ENCODE data around the gene PXDN.
A peak's percentile ranks its signal among the peaks of the same experiment; 100 is the strongest.

PXDN gene

GRCh38 chr2:1690056-1690775 lies 54.1 kb downstream of the PXDN start:
- peak overlapping the region; percentile 85 for H3K27ac Mint-ChIP-seq
- H3K9me3 Mint-ChIP-seq, result no peaks in the 10 kb centered on the region
- TF ChIP-seq, protein P1, sequence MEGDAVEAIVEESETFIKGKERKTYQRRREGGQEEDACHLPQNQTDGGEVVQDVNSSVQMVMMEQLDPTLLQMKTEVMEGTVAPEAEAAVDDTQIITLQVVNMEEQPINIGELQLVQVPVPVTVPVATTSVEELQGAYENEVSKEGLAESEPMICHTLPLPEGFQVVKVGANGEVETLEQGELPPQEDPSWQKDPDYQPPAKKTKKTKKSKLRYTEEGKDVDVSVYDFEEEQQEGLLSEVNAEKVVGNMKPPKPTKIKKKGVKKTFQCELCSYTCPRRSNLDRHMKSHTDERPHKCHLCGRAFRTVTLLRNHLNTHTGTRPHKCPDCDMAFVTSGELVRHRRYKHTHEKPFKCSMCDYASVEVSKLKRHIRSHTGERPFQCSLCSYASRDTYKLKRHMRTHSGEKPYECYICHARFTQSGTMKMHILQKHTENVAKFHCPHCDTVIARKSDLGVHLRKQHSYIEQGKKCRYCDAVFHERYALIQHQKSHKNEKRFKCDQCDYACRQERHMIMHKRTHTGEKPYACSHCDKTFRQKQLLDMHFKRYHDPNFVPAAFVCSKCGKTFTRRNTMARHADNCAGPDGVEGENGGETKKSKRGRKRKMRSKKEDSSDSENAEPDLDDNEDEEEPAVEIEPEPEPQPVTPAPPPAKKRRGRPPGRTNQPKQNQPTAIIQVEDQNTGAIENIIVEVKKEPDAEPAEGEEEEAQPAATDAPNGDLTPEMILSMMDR (IDR thresholded peaks at IDR 0.05), result no peak
- no peak overlapping the region for H3K4me3 Mint-ChIP-seq
- no peaks in the 10 kb centered on the region for H3K27me3 Mint-ChIP-seq (ENCODE audit: low read depth, poor library complexity)
- peaks cover 52% of the 10 kb centered on the region for H3K36me3 Mint-ChIP-seq (ENCODE audit: low read depth)
- H3K4me1 Mint-ChIP-seq, result peaks cover 63% of the 10 kb centered on the region
- no peak for DNase-seq

DNA sequence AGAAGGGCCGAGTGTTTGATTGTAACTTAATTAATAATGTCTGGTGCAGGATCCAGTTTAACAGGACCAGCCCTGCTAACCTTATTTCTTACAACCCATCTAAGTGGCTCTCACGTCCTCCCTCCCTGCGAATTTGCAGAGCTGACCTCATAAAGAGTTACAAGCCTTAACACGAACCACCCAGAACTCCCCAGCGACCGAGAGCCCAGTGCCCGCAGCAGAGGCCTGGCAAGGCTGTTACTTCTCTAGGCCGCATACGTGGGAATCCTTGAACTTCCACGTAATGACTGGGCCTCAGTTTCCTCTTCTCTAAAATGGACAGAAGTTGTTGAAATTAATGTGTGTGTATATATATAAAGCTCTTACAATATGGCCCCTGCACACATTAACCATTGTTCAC lies 55.5 kb downstream of the PXDN start:
- TF ChIP-seq, protein P1 (IDR thresholded peaks at IDR 0.05), result no peak
- H3K4me3 Mint-ChIP-seq, result no peak overlapping the region
- DNase-seq, result no peak
- no peaks in the 10 kb centered on the region for H3K27me3 Mint-ChIP-seq (ENCODE audit: low read depth, poor library complexity)
- H3K27ac Mint-ChIP-seq, result peak overlapping the region; percentile 68
- no peaks in the 10 kb centered on the region for H3K9me3 Mint-ChIP-seq
- peaks cover 51% of the 10 kb centered on the region for H3K4me1 Mint-ChIP-seq
- peaks cover 62% of the 10 kb centered on the region for H3K36me3 Mint-ChIP-seq (ENCODE audit: low read depth)

- Mint-ChIP-seq H3K9me3 (no peaks in the 10 kb centered on the region), H3K4me3 (no peak overlapping the region), H3K27ac (peak overlapping the region; percentile 98), H3K36me3 (ENCODE audit: low read depth) (peaks cover 66% of the 10 kb centered on the region), H3K27me3 (ENCODE audit: low read depth, poor library complexity) (no peaks in the 10 kb centered on the region), H3K4me1 (peaks cover 44% of the 10 kb centered on the region)
- no peak for DNase-seq
- TF ChIP-seq, protein P1 (IDR thresholded peaks at IDR 0.05), result no peak
These were observed 56.2 kb downstream of the PXDN start for GRCh38 chr2:1688161-1688560.

DNA sequence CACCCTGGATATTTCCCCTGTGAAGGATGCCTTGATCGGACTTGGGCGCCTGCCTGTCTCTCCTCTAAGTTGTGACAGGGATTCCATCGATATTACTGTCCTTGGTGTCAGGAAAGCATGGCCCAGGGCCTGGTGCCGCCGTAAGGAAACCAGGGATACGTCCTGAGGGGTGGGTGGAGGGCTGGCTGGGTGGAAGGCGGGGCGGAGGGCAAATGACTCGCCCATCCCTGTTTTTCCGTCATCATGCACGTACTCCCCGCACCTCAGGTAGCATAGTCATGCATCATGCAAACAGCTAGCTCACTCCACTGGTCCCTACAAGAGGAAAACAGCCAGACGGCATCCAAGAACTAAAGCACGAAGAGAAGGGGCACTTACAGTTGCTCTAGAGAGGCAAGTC lies 57.1 kb downstream of the PXDN start:
- Mint-ChIP-seq H3K27ac (peak overlapping the region; percentile 98), H3K4me3 (no peak overlapping the region), H3K9me3 (no peaks in the 10 kb centered on the region), H3K4me1 (peaks cover 38% of the 10 kb centered on the region), H3K36me3 (ENCODE audit: low read depth) (peaks cover 61% of the 10 kb centered on the region), H3K27me3 (ENCODE audit: low read depth, poor library complexity) (no peaks in the 10 kb centered on the region)
- TF ChIP-seq, protein P1 (IDR thresholded peaks at IDR 0.05), result no peak
- DNase-seq, result no peak

DNA sequence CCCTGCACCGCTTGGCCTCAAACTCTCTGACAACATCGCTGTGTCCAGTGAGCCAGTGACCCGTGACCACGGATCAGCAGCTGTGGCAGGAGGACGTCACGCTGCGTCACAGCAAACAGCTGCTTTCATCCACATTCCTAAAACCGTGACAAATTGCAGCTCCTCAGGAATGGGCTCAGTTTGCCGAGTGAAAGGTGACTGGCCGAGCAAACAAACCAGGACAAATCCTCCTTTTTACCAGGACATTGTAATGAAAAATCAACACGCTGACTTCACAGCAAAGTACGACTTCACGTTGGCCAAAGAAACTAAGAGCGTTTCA lies 57.6 kb downstream of the PXDN start:
- H3K9me3 Mint-ChIP-seq, result no peaks in the 10 kb centered on the region
- H3K4me3 Mint-ChIP-seq, result peak overlapping the region; percentile 57
- TF ChIP-seq, protein P1 (IDR thresholded peaks at IDR 0.05), result no peak
- peaks cover 61% of the 10 kb centered on the region for H3K36me3 Mint-ChIP-seq (ENCODE audit: low read depth)
- peak; percentile 78 for DNase-seq
- peak overlapping the region; percentile 98 for H3K27ac Mint-ChIP-seq
- H3K27me3 Mint-ChIP-seq (ENCODE audit: low read depth, poor library complexity), result no peaks in the 10 kb centered on the region
- H3K4me1 Mint-ChIP-seq, result peaks cover 38% of the 10 kb centered on the region
